Activated B cell treated with CpG ODN at 0.5 μM for 24 hours (primary cell): ENCODE data around the gene SGPL1. TPM values are rescaled to one million over a fixed set of nuclear protein-coding genes. Genes with fewer than 3 reads are reported as not detected.

Source experiments
- ATAC-seq: fragments of 200-7000 bp; cut with Tn5 transposase; one replicate; pipeline ENCODE4 v1.10.0; 2021; ENCODE audit warnings: low read depth, mild to moderate bottlenecking, moderate library complexity
- CTCF ChIA-PET: fragments of 350-600 bp; sonication (Branson Sonifier 250); formaldehyde crosslinking; loops from one replicate; lab custom pipeline; 2021; ENCODE audit warnings: antibody characterized with exemption; lab: Charles Lee
- POLR2A ChIA-PET: fragments of 350-600 bp; sonication (Branson Sonifier 250); formaldehyde crosslinking; loops from one replicate; lab custom pipeline; 2021; ENCODE audit warnings: antibody characterized with exemption; lab: Charles Lee
- DNase-seq: peaks from one replicate; pipeline ENCODE4 v3.0.0; 2022
- H3K27ac Mint-ChIP-seq: one replicate; pipeline ENCODE4 v1.8.0; 2020; ENCODE audit warnings: mixed read lengths
- H3K27me3 Mint-ChIP-seq: one replicate; pipeline ENCODE4 v1.8.0; 2021; ENCODE audit warnings: mixed read lengths
- H3K36me3 Mint-ChIP-seq: one replicate; pipeline ENCODE4 v1.8.0; 2021; ENCODE audit warnings: low read depth, mixed read lengths
- H3K4me1 Mint-ChIP-seq: one replicate; pipeline ENCODE4 v1.8.0; 2021; ENCODE audit warnings: mixed read lengths
- H3K4me3 Mint-ChIP-seq: one replicate; pipeline ENCODE4 v1.8.0; 2020; ENCODE audit warnings: mild to moderate bottlenecking, mixed read lengths
- H3K9me3 Mint-ChIP-seq: one replicate; pipeline ENCODE4 v1.8.0; 2020; ENCODE audit warnings: mixed read lengths
- CTCF ChIP-seq: fragments of 200-600 bp; IDR thresholded peaks from one replicate; pipeline ENCODE4 v1.8.0; 2022; ENCODE audit warnings: antibody characterized with exemption, mild to moderate bottlenecking
- intact Hi-C: fragments of 100-400 bp; cut with micrococcal nuclease; formaldehyde crosslinking; loops from one replicate; pipeline ENCODE4 v1.15.1; 2024
- total RNA-seq: library from RNA; stranded (reverse); gene quantifications from 2 replicates; pipeline ENCODE4 v1.2.3, GENCODE V29; 2022

The SGPL1 gene
- total RNA-seq, 1 donor from 2014 or later, result 36.3 TPM

- no peak for ATAC-seq
- Mint-ChIP-seq H3K36me3 (no peaks in the 10 kb centered on the region), H3K4me1 (no peaks in the 10 kb centered on the region), H3K27ac (no peak overlapping the region), H3K4me3 (no peak overlapping the region), H3K27me3 (peaks cover 23% of the 10 kb centered on the region), H3K9me3 (no peaks in the 10 kb centered on the region)
- no peak for DNase-seq
- POLR2A ChIA-PET, result no interaction called here
- intact Hi-C loops, result no loop called here
- TF ChIP-seq CTCF, result no peak
- CTCF ChIA-PET, result no interaction called here
Observed at GRCh38 chr10:70805619-70806215, 10.0 kb upstream of the SGPL1 start.

- no peak overlapping the region for H3K4me3 Mint-ChIP-seq
- H3K4me1 Mint-ChIP-seq, result no peaks in the 10 kb centered on the region
- H3K36me3 Mint-ChIP-seq, result no peaks in the 10 kb centered on the region
- CTCF ChIA-PET, result no interaction called here
- intact Hi-C loops, result no loop called here
- POLR2A ChIA-PET, result no interaction called here
- peaks cover 22% of the 10 kb centered on the region for H3K27me3 Mint-ChIP-seq
- TF ChIP-seq CTCF, result no peak
- no peaks in the 10 kb centered on the region for H3K9me3 Mint-ChIP-seq
- DNase-seq (no peak), ATAC-seq (no peak)
- no peak overlapping the region for H3K27ac Mint-ChIP-seq
Observed at GRCh38 chr10:70806841-70807240, 8.9 kb upstream of the SGPL1 start.

DNA sequence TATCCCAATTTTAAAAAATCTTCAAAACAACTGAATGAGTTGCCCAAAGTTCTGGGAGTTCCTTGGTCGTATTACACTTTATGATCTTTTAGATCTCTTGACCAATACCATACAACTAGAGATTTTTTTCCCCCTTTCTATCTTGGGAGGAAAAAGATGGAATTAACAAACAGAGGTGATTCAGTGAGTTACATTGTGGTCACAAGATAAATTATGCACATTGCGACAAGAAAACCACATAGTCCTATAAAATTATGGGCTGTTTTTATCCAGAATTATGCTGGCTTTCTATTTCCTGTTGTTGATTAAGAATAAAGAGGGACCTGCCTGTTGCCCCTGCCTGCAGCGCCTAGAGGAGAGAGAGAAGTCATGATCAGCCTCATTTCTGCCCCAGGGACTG, 8.2 kb upstream of the SGPL1 start:
- no peak for TF ChIP-seq CTCF
- Mint-ChIP-seq H3K27ac (no peak overlapping the region), H3K36me3 (no peaks in the 10 kb centered on the region), H3K4me3 (no peak overlapping the region), H3K27me3 (peaks cover 21% of the 10 kb centered on the region), H3K9me3 (no peaks in the 10 kb centered on the region), H3K4me1 (no peaks in the 10 kb centered on the region)
- intact Hi-C loops, result no loop called here
- CTCF ChIA-PET, result no interaction called here
- POLR2A ChIA-PET, result no interaction called here
- no peak for ATAC-seq
- no peak for DNase-seq

GRCh38 chr10:70809011-70809611, 6.6 kb upstream of the SGPL1 start:
- no peak for ATAC-seq
- ChIA-PET POLR2A (no interaction called here), CTCF (no interaction called here)
- Mint-ChIP-seq H3K36me3 (no peaks in the 10 kb centered on the region), H3K9me3 (no peaks in the 10 kb centered on the region), H3K4me1 (no peaks in the 10 kb centered on the region), H3K4me3 (no peak overlapping the region), H3K27ac (no peak overlapping the region), H3K27me3 (peaks cover 17% of the 10 kb centered on the region)
- TF ChIP-seq CTCF, result no peak
- no peak for DNase-seq
- intact Hi-C loops, result no loop called here

GRCh38 chr10:70809726-70810125, 6.0 kb upstream of the SGPL1 start:
- H3K27ac Mint-ChIP-seq, result no peak overlapping the region
- intact Hi-C loops, result no loop called here
- no peak overlapping the region for H3K4me3 Mint-ChIP-seq
- H3K36me3 Mint-ChIP-seq, result no peaks in the 10 kb centered on the region
- ATAC-seq (no peak), DNase-seq (no peak)
- no peak for TF ChIP-seq CTCF
- H3K4me1 Mint-ChIP-seq, result peaks cover 3% of the 10 kb centered on the region
- no peaks in the 10 kb centered on the region for H3K9me3 Mint-ChIP-seq
- ChIA-PET CTCF (no interaction called here), POLR2A (no interaction called here)
- H3K27me3 Mint-ChIP-seq, result peaks cover 17% of the 10 kb centered on the region
